CD14-positive monocyte (primary cell): ENCODE data around the gene GRM5. TPM values are rescaled to one million over a fixed set of nuclear protein-coding genes. Genes with fewer than 3 reads are reported as not detected.

ENCODE experiments used
- DNase-seq, 3 donors: peaks; one replicate each; pipeline ENCODE4 v3.0.0-alpha.2; 2011 to 2022
- H2AFZ ChIP-seq: 2 replicates; pipeline ENCODE4 v1.6.0; 2012; ENCODE audit warnings: mild to moderate bottlenecking, low read depth, low read length, inconsistent platforms; ENCODE audit not compliant: insufficient read depth, poor library complexity, severe bottlenecking
- H3K27ac ChIP-seq, 2 donors: 1 replicate in 1 of 2; 2 replicates in 1 of 2; pipeline ENCODE4 v1.5.1; 2012 to 2013; ENCODE audit warnings: low read length in 2 of 2, control low read depth in 1 of 2, inconsistent platforms in 1 of 2, low read depth in 1 of 2, mild to moderate bottlenecking in 1 of 2
- H3K27me3 ChIP-seq, 2 donors: one replicate each; pipeline versions ENCODE4 v1.6.0 to v1.6.1; 2011 to 2013; ENCODE audit warnings: low read length in 2 of 2; ENCODE audit not compliant: control insufficient read depth in 2 of 2, insufficient read depth in 2 of 2
- H3K36me3 ChIP-seq, 2 donors: replicated peaks in 1 of 2; 1 replicate in 1 of 2; 2 replicates in 1 of 2; pipeline versions ENCODE4 v1.5.1 to v1.6.1; 2012 to 2013; ENCODE audit warnings: low read length in 2 of 2, control low read depth in 1 of 2, inconsistent platforms in 1 of 2, mild to moderate bottlenecking in 1 of 2; ENCODE audit not compliant: insufficient read depth in 2 of 2, control insufficient read depth in 1 of 2
- H3K4me1 ChIP-seq, 2 donors: 1 replicate in 1 of 2; 2 replicates in 1 of 2; pipeline versions ENCODE4 v1.5.1 to v1.6.1; 2012 to 2013; ENCODE audit warnings: low read length in 2 of 2, control low read depth in 1 of 2, inconsistent platforms in 1 of 2, mild to moderate bottlenecking in 1 of 2, moderate library complexity in 1 of 2; ENCODE audit not compliant: insufficient read depth in 2 of 2, control insufficient read depth in 1 of 2
- H3K4me2 ChIP-seq: replicated peaks from 2 replicates; pipeline ENCODE3; 2012; ENCODE audit warnings: low read length, moderate library complexity, mild to moderate bottlenecking; ENCODE audit not compliant: poor library complexity, severe bottlenecking; ENCODE audit errors: extremely low read depth
- H3K4me3 ChIP-seq, 3 experiments: fragments of 200-600 bp in 1 of 3; sonication (generic) in 1 of 3; replicated peaks in 1 of 3; 1 replicate in 2 of 3; 2 replicates in 1 of 3; pipeline ENCODE4 v1.5.1; 2011 to 2013; ENCODE audit warnings: low read length in 3 of 3, mild to moderate bottlenecking in 3 of 3, control low read depth in 2 of 3, low read depth in 2 of 3, inconsistent platforms in 1 of 3, moderate library complexity in 1 of 3
- H3K79me2 ChIP-seq: 2 replicates; pipeline ENCODE4 v1.6.0; 2012; ENCODE audit warnings: mild to moderate bottlenecking, control low read depth, inconsistent platforms, low read length, moderate library complexity; ENCODE audit not compliant: insufficient read depth
- H3K9ac ChIP-seq: 2 replicates; pipeline ENCODE4 v1.6.0; 2017; ENCODE audit warnings: low read length, mild to moderate bottlenecking; ENCODE audit not compliant: insufficient read depth, poor library complexity, severe bottlenecking
- H3K9me3 ChIP-seq, 2 donors: replicated peaks in 1 of 2; 1 replicate in 1 of 2; 2 replicates in 1 of 2; pipeline versions ENCODE4 v1.5.1 to v1.6.1; 2012 to 2013; ENCODE audit warnings: low read length in 2 of 2, control low read depth in 1 of 2; ENCODE audit not compliant: control insufficient read depth in 1 of 2, insufficient read depth in 1 of 2
- H4K20me1 ChIP-seq: 2 replicates; pipeline ENCODE4 v1.6.0; 2012; ENCODE audit warnings: mild to moderate bottlenecking, low read length, control low read depth, moderate library complexity; ENCODE audit not compliant: insufficient read depth
- H3K27ac Mint-ChIP-seq, 7 donors: one replicate each; pipeline ENCODE4 v1.8.0; 2020; ENCODE audit warnings: mild to moderate bottlenecking in 7 of 7, mixed read lengths in 7 of 7, moderate library complexity in 6 of 7, inconsistent platforms in 2 of 7
- H3K27me3 Mint-ChIP-seq, 3 donors: one replicate each; pipeline ENCODE4 v1.8.0; 2021 to 2022; ENCODE audit warnings: low read depth in 3 of 3, mild to moderate bottlenecking in 3 of 3, mixed read lengths in 3 of 3, moderate library complexity in 3 of 3, inconsistent platforms in 1 of 3
- H3K36me3 Mint-ChIP-seq, 2 donors: one replicate each; pipeline ENCODE4 v1.8.0; 2020; ENCODE audit warnings: mixed read lengths in 2 of 2, inconsistent platforms in 1 of 2, mild to moderate bottlenecking in 1 of 2
- H3K4me1 Mint-ChIP-seq: one replicate; pipeline ENCODE4 v1.8.0; 2020; ENCODE audit warnings: mild to moderate bottlenecking, mixed read lengths
- H3K4me3 Mint-ChIP-seq, 2 donors: one replicate each; pipeline ENCODE4 v1.8.0; 2020; ENCODE audit warnings: mild to moderate bottlenecking in 2 of 2, mixed read lengths in 2 of 2, moderate library complexity in 1 of 2
- H3K9me3 Mint-ChIP-seq, 7 donors: one replicate each; pipeline ENCODE4 v1.8.0; 2020 to 2022; ENCODE audit warnings: mixed read lengths in 7 of 7, mild to moderate bottlenecking in 6 of 7, moderate library complexity in 6 of 7, inconsistent platforms in 2 of 7
- CTCF ChIP-seq: fragments of 200-600 bp; IDR thresholded peaks from one replicate; pipeline ENCODE4 v1.8.0; 2022; ENCODE audit warnings: antibody characterized with exemption, mild to moderate bottlenecking
- WGBS: methylation state at CpG from one replicate; pipeline ENCODE4 v1.1.5; 2013; ENCODE audit warnings: missing lambda C conversion rate; ENCODE audit not compliant: insufficient coverage; 5-methylcytosine and 5-hydroxymethylcytosine counted together
- intact Hi-C, 2 donors: fragments of 100-400 bp; cut with micrococcal nuclease; formaldehyde crosslinking; loops; one replicate each; pipeline versions ENCODE4 v1.15.0 to v1.15.1; 2023
- polyA plus RNA-seq, 3 donors: library from polyadenylated mRNA; depleted of rRNA in 1 of 3; unstranded in 2 of 3; stranded (reverse) in 1 of 3; fragments of 300-500 nt in 2 of 3; fragments of >200 nt in 1 of 3; fragmentation: Illumina TruSeq in 2 of 3; gene quantifications; 1 replicate in 2 of 3; 2 replicates in 1 of 3; pipeline ENCODE4 v1.2.3, GENCODE V29; 2012 to 2021

GRM5 gene
- polyA plus RNA-seq, 3 donors, result not detected

GRCh38 chr11:88480223-88480622 lies 585.6 kb downstream of the GRM5 start:
- H3K36me3 Mint-ChIP-seq, result no peaks in the 10 kb centered on the region

GRCh38 chr11:88478136-88478815 lies 587.5 kb downstream of the GRM5 start:
- Mint-ChIP-seq H3K4me3 (no peak overlapping the region), H3K9me3 (no peaks in the 10 kb centered on the region), H3K4me1 (peaks cover 6% of the 10 kb centered on the region), H3K27ac (no peak overlapping the region), H3K36me3 (no peaks in the 10 kb centered on the region), H3K27me3 (peaks cover 0 to 2% (median 0%) of the 10 kb centered on the region in 3 donors)
- H3K27ac ChIP-seq, result no peak overlapping the region
- no peaks in the 10 kb centered on the region for H3K79me2 ChIP-seq
- H3K4me2 ChIP-seq, result no peak overlapping the region
- DNase-seq, result no peak
- no peak overlapping the region for H2AFZ ChIP-seq
- no peak overlapping the region for H3K9ac ChIP-seq
- no peak overlapping the region for H3K4me3 ChIP-seq
- H3K36me3 ChIP-seq, result no peaks in the 10 kb centered on the region
- 92% methylated on average over 2 of the region's 4 CpGs for WGBS
- TF ChIP-seq CTCF, result no peak
- no peaks in the 10 kb centered on the region for H3K9me3 ChIP-seq
- peaks cover 6 to 10% of the 10 kb centered on the region in 2 donors for H3K4me1 ChIP-seq
- intact Hi-C loops, result no loop called here
- H3K27me3 ChIP-seq, result no peaks in the 10 kb centered on the region
- no peaks in the 10 kb centered on the region for H4K20me1 ChIP-seq

More at GRCh38 chr11:88480223-88480622, 585.6 kb downstream of the GRM5 start:
- no peak overlapping the region for H3K9ac ChIP-seq
- H3K4me3 ChIP-seq, result no peak overlapping the region
- H3K27ac ChIP-seq, result no peak overlapping the region
- H3K36me3 ChIP-seq, result no peaks in the 10 kb centered on the region
- H3K27ac Mint-ChIP-seq, result no peak overlapping the region
- H3K9me3 ChIP-seq, result no peaks in the 10 kb centered on the region
- H3K4me1 Mint-ChIP-seq, result peaks cover 2% of the 10 kb centered on the region
- TF ChIP-seq CTCF, result no peak
- H3K4me1 ChIP-seq, result no peaks in the 10 kb centered on the region
- H3K79me2 ChIP-seq, result no peaks in the 10 kb centered on the region
- no peaks in the 10 kb centered on the region for H3K9me3 Mint-ChIP-seq
- peaks cover 0 to 2% (median 0%) of the 10 kb centered on the region in 3 donors for H3K27me3 Mint-ChIP-seq
- no peak overlapping the region for H2AFZ ChIP-seq
- no peaks in the 10 kb centered on the region for H4K20me1 ChIP-seq
- H3K4me2 ChIP-seq, result no peak overlapping the region
- no peak for DNase-seq
- H3K4me3 Mint-ChIP-seq, result no peak overlapping the region
- WGBS, result no CpG with 5 or more reads among the region's 1 CpG
- intact Hi-C loops, result no loop called here
- H3K27me3 ChIP-seq, result no peaks in the 10 kb centered on the region
